GM18909 (cell line): ENCODE measurements around the gene SCGB2A2.

Source experiments
- ATAC-seq: cut with Tn5 transposase; IDR thresholded peaks from one replicate; pipeline ENCODE4 v1.9.1; 2021; ENCODE audit warnings: mild to moderate bottlenecking; ENCODE audit not compliant: unreplicated experiment, poor library complexity

The SCGB2A2 gene

DNA sequence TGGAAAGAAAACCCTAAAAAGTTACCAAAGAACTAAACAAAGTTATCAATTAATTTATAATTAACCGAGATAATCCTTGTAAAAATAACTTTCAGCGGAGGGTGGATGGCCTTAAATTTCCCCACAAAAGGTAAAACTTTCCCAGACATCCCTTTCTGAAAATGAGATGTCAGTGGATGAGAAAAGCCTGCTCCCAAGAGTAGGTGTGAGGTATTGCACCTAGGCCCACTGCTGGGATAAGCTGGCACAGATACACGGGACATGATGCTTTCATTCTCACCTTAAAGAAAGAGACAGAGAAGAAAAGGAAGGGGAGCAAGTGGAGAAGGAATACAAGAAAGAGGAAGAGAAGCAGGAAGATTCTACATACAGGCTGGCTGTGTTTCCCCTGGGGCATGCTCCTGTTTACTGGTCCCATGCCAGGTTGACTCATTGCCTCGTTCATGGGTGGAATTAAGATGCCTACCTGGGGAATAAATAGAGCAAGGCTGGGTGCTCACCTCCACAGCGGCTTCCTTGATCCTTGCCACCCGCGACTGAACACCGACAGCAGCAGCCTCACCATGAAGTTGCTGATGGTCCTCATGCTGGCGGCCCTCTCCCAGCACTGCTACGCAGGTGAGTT lies at the start of gene SCGB2A2:
TSS of gene SCGB2A2 (plus strand) at position 505 of the 625 bp plus-strand sequence. CDS start at position 564, 59 bp downstream.
- no peak for ATAC-seq

DNA sequence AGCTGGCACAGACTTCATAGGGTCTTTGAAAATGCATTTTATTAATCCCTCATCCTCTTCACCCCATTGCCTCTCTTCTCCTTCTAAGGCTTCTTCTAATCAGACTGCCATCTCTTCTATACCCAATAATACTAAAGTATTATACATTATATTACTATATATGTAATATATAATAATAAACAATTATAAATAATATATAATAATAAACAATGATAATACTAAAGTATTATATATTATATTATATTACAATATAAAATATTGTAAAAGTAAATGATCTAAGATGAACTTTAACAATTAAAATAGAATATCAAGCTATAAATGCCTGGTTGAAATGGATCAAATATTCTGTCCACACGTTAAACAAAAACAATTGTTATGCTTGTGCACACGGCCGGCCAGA lies 48.5 kb upstream of the SCGB2A2 start:
- no peak for ATAC-seq

DNA sequence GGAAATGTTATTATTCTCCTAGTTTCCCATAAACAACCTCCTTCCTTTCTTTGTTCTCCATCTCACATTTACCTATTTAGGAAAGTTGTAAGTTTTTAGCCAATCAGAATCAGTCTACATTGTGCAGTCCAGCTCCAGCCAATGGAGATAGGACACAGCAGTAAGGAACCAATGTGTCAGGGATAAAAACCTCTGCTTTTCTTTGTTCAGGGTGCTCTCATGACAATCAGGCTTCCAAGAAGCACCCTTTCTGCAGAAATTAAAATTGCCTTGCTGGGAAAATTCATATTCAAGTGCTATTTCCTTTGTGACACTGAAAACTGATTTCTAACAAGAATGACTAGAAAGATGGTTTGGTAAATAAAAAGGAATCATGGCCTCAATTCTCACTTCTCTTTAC lies 46.9 kb upstream of the SCGB2A2 start:
- ATAC-seq: no peak

DNA sequence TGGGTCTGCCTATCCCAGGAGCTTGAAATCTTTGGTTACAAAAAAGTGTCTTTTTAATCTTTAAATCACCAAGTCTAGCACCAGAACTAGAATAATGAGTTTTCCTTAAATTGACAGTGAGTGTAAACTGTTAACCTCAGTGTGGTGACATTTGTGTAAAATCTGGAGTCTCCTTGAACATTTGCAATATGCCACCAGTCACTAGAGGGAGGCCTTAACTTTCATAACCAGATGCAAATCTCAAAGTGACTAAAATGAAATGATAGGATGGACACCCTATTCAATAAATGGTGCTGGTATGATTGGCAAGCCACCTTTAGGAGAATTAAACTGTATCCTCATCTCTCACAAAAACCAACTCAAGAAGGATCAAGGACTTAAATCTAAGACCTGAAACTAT lies 36.2 kb upstream of the SCGB2A2 start:
- no peak for ATAC-seq

DNA sequence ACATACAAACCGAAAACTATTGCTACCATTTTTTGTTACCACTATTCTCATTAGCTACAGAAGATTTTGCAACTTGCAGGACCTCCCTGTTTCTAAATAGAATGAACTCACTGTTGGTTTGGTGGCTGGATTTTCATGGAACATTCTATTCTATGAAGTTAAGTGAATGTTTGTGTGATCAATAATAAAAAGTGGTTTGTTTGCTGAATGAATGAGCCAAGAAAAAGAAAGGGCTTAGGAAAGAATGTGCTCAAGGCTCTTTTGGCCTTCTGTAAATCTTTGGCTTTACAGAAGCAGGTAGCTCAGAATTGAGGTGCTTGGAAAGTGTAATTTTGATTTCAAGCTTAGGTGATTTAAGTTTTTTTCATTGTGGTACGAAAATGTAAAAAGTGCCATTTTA lies 33.8 kb upstream of the SCGB2A2 start:
- ATAC-seq: no peak

DNA sequence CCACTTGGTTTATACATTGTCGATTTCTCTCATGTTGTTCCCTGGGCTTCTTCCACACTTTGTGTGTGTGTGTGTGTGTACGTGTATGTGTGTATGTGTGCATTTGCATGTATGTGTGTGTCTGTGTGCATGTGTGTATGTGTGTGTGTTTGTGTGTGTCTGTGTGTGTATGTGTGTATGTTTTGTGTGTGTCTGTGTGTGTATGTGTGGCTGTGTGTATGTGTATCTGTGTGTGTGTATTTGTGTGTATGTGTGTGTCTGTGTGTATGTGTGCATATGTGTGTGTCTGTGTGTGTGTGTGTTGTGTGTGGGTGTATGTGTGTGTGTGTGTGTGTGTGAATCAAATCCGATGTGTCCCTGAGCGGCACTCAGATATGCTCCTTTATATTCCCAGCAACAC lies 32.5 kb upstream of the SCGB2A2 start:
- ATAC-seq: no peak

DNA sequence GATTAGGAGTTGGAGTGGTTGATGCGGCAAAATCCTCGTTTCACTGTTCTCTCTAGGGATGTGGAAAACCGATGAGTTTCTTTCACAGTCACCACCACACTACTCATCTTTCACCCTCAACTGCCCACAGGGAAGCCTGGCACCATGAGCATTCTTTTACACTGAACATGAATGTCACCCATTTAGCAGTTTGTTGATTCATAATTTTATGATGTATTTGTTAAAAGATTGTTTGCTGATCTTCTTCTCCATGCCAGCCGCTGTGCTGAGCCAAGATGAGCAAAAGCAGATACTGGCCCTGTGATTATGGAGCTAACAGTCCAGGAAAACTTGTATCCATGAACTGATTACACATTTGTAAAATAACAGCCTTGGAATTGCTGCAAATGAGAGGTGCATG lies 31.8 kb upstream of the SCGB2A2 start:
- ATAC-seq: no peak

DNA sequence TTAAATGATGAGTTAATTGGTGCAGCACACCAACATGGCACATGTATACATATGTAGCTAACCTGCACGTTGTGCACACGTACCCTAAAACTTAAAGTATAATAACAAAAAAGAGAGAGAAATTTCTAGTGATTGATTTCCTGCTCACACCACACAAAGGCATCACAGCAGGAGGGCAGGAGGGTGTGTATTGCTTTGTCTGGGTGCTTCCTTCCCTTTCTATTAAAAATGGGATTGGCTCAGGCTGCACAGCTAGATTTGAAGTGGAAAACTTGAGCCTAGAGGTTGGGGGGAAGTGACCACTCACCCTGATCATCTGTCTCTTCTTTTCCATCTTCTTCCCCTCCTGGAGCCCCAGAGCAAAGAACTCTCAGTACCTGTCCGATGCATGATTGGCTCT lies 28.9 kb upstream of the SCGB2A2 start:
- ATAC-seq: no peak

DNA sequence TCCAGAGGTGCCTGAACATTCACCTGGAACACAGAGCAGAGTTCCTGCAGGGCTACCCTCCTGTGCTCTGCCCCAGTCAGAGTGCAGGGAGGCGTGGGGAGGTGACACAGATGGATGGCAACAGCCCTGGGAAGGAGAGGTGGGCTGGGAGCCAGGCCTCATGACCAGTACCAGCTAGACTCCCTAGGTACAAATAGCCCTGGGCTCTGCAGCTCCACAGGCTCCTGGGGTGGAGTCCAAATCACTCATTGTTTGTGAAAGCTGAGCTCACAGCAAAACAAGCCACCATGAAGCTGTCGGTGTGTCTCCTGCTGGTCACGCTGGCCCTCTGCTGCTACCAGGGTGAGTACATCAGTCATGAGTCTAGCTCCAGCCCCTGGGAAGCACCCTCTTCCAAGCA lies 27.9 kb upstream of the SCGB2A2 start, which contains the start of gene SCGB1D2:
TSS of gene SCGB1D2 (plus strand) at position 219 of the 400 bp plus-strand sequence. CDS start at position 288, 69 bp downstream.
- no peak for ATAC-seq

DNA sequence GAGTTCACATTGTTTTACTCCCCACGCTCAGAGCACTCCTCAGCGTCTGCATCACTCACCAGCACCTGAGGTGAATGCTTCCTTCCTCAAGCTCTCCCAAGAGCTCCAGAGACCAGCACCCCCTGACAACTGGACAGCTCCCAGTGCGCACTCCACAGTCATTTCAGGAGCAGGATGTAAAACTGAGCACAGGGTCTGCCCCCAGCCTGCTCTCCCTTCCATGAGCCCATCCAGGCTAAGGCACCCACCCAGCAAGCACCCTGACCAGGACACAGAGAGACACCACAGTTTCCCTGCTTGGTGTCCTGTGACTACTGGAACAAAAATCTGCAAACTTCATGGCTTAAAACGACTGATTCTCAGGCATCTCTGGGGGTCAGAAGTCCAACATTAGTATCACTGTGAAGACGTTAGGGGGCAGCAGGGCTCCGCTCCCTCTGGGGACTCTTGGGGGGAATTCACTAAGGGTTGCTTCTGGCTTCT lies 24.6 kb upstream of the SCGB2A2 start:
- ATAC-seq: no peak

DNA sequence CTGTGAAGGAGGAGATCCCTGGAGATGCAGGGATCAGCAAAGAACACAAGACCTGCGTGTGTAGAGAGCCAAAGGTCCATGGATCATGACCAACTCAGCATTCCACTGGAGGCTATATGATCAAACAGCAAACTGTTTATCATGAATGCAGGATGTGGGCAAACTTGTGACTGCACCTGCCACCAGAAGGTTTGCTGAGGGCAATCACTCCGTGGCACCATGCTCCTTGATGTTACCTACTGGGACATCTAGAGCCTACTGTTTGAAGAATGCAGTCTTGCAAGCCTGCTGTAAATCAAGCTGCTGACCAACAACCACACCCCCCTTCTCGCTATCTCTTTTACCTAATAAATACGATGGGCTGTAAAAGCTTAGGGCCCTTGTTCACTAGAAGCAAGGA lies 18.3 kb upstream of the SCGB2A2 start:
- no peak for ATAC-seq

DNA sequence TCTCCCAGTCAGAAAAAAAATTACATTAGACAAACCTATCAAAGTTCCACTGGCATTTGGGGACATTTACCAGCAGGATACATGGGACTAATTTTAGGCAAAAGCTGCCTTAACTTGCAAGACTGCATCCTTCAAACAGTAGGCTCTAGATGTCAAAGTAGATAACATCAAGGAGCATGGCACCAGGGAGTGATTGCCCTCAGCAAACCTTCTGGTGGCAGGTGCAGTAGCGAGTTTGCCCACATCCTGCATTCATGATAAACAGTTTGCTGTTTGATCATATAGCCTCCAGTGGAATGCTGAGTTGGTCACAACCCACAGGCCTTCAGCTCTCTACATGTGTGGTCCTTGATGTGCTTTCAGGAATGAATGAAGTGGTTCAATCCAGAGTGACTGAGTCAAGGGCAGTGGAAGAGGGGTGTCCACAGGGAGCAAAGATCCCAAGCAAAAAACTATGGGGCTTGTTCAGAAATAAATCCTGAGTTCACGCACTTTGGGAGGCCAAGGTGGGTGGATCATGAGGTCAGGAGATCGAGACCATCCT lies 15.9 kb upstream of the SCGB2A2 start:
- no peak for ATAC-seq

DNA sequence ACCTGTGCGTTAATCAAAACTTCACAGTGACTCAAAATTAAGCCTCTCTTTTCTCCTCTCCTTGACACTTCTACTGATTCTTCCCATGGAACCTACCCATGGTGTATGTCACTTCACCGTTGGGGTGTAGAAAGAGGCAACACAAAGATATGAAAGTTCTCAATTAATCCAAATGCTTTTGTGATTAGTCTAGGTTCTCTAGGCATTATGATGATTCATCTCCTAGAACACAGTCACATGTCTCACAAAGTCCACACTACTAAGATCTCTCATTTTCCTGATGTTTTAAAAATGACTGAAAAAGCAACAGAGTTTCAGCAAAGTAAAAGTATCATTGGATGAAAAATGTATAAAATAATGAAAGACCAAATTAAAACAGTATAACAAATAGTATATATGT lies 13.7 kb upstream of the SCGB2A2 start:
- ATAC-seq: no peak

DNA sequence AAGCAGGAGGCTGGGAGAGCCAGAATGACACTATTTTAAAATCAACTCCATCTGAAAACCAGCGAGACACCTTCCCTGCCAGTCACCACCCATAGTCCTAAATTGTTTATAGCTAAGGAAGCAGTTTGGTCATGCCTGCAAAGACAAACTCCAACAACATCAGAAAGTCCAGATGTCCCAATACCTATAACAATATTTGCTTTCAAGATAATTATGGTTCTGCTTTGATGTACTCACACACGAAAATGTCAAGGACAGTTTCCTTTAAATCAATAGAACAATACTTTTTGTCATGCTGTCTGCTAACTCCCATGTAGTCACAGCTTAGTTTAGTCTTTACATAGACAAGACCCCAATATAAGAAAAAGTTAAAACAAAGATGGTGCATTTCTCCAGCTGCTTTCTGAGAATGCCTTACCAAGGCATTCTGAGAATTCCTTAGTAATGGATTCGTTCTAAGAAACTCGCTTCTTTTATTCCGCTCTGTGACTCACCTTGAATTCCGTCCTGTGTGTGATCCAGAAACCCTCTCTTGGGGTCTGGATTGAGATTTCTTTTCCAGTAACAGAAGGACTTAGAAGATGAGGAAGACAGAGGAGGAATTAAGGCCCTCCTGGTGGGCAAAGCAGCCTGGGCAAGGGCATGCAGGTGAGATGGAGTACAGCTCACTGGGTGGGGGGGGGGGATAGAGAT lies 9.6 kb upstream of the SCGB2A2 start:
- no peak for ATAC-seq

DNA sequence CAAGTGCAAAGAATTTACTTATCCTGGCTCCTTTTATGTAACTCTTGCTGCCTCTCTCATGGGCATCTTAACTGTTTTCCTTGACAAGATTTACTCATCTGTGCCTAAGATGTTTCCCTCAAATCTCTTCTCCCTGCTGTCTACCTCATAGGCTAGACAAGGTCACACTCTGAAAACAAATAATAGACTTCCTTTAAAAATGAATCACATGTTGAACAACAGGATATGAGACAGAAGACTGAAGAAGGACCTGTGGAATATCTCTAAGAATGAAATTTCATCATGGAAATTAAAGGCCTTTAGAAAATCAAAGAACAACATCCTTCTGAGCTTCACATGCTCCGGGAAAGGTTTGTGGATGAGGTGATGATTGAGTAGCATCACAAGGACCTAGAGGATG lies 6.0 kb upstream of the SCGB2A2 start:
- no peak for ATAC-seq

DNA sequence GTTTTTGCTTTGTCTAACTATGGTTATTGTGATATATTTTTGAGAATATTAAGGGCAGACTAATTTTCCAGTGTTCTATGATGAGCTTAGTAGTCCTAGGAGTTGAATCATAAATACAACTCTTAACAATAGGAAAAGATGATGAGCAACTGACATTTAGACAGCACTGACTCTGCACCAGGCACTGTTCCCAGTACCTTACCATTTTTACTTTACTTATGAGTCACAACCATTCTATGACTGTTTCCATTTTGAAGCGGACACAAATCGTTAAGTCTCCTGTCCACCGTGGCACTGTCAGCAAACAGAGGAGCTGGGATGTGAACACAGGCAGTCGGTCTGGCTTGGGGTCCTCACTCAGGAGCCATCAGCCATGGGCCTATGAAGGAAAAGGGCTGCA lies 3.4 kb upstream of the SCGB2A2 start:
- no peak for ATAC-seq

DNA sequence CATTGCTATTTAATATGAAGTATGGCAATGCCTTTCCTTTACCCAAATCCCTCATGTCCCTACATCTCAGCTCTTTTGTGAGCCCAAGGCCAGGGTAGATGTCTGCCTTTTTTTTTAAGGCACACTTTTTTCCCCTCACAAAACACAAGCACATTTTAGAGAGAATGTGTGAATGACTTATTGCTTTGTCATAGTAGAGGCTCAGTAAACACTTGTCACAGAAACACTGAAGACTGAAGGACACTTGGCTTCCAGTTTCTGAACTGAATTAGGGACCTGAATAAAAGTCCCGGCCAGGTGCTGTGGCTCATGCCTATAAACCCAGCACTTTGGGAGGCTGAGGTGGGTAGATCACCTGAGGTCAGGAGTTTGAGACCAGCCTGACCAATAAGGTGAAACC lies 2.9 kb upstream of the SCGB2A2 start:
- no peak for ATAC-seq

DNA sequence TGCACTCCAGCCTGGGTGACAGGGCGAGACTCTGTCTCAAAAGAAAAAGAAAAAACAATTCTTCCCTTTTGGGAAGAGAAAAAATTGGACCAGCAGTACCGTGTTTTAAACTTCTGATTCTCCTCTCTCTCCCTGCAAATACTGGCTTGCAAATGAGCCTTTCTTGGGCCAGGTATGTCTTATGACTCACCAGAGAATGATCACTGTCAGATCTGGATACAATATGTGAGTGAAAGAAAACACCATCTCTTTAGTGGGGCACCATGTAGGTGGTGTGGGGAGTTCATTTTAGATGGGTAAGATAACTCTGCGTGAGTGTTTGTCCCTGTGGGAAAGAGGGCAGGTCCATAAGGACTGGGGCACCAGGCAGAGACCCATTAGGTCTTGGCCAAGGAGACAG lies 2.4 kb upstream of the SCGB2A2 start:
- ATAC-seq: no peak

DNA sequence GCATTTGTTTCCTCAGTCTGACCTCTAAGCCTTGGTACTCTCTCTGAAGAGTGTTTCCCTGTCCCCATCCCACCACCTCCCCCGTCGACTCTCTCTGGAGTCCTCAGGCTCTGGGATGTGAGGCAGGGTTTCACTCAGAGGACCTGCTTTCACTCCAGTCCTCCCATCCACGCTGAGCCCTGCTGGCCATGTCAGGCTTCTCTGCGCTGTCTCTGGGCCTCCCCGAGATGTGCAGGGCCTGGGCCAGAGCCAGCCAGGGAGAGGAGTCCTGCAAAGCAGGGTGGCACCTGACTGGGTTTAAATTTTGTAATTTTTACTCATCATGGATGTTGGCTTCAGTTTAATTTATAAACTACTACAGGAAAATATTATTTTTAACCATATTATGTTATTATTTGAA lies 3.3 kb downstream of the SCGB2A2 start:
- ATAC-seq: no peak

DNA sequence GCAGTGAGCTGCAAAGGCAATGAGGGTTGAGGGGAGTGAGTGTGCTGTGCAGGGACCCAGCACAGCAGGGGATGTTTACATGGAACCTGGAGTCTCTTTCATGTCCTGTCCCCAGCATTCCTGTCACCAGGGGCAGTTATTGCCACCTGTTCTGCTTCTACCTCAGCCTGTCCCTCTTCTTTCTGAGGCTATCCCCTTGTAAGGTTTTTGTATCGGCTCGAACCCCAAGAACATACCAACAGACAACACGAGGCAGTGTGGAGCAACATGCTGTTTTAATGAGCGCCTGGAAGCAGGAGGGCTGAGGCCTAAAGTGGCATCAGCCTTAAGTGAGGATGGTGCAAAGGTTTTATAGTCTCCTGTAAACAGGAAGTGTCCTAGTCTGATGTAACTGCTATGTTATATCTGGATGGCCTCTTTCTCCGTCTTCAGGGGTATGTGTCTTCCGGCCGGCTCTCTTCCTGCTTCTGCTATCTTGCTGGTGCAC lies 3.9 kb downstream of the SCGB2A2 start:
- no peak for ATAC-seq

DNA sequence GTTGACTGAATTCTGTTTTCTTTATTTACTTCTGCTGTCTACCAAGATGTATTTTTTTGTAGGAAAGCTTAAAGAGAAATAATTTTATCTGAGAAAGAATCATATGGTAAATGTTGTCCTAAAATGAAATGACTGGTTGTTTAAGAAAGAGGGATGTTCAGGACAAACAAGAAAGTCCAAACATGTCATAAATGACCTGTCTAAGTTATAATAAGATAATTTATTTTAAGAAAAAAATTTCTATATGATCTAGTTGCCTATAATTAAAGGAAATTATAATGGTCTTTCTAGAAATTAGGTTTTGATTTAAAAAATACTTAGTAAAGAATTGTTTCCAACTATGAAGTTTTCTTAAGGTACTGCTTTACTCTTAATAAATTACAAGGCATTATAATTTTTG lies 10.5 kb downstream of the SCGB2A2 start:
- ATAC-seq: no peak

DNA sequence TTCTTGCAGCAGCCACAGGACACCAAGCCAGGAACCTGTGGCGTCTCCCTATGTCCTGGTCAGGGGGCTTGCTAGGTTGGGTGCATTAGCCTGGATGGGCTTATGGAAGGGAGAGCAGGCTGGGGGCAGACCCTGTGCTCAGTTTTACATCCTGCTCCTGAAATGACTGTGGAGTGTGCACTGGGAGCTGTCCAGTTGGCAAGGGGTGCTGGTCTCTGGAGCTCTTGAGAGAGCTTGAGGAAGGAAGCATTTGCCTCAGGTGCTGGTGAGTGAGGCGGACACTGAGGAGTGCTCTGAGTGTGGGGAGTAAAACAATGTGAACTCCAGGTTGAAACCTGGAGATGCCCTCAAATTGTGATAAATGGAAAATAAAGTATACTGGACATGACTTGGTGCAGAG lies 25.5 kb downstream of the SCGB2A2 start:
- no peak for ATAC-seq
